PC-9 (cell line): ENCODE data around the gene TSHZ2. TPM values are rescaled to one million over a fixed set of nuclear protein-coding genes. Genes with fewer than 3 reads are reported as not detected.

Experiments used
- BruUV-seq: library from RNA; stranded (reverse); fragments of 400-500 nt; replicated peaks from 2 replicates; lab custom pipeline; 2021; lab: Mats Ljungman, UMichigan
- CTCF ChIA-PET: fragments of 300-600 bp; sonication (Branson Sonifier 250); formaldehyde crosslinking; loops from one replicate; lab custom pipeline; 2022; ENCODE audit warnings: antibody characterized with exemption; lab: Charles Lee
- POLR2A ChIA-PET: fragments of 300-600 bp; sonication (Branson Sonifier 250); formaldehyde crosslinking; loops from one replicate; lab custom pipeline; 2022; ENCODE audit warnings: antibody characterized with exemption; ENCODE audit not compliant: unreplicated experiment; lab: Charles Lee
- DNase-seq, 2 experiments: peaks; one replicate each; pipeline versions ENCODE4 v3.0.0 to v3.0.0-alpha.2; 2015 to 2022; ENCODE audit warnings: mixed read lengths in 1 of 2
- H2AFZ ChIP-seq: fragments of 200-600 bp; sonication (generic); 2 replicates; pipeline ENCODE4 v1.8.1; 2017; ENCODE audit warnings: antibody characterized with exemption
- H3F3A ChIP-seq: fragments of 200-600 bp; sonication (generic); 2 replicates; pipeline ENCODE4 v1.8.1; 2017; ENCODE audit warnings: antibody characterized with exemption, mild to moderate bottlenecking, low read depth; ENCODE audit not compliant: insufficient read depth
- H3K27ac ChIP-seq: fragments of 200-600 bp; sonication (generic); 2 replicates; pipeline ENCODE4 v1.6.1; 2016; ENCODE audit warnings: mixed run types
- H3K27me3 ChIP-seq: fragments of 200-600 bp; sonication (generic); 2 replicates; pipeline ENCODE4 v1.6.1; 2016; ENCODE audit warnings: low read depth, mixed run types; ENCODE audit not compliant: insufficient read depth
- H3K36me3 ChIP-seq: fragments of 200-600 bp; sonication (generic); 2 replicates; pipeline ENCODE4 v1.6.1; 2016; ENCODE audit warnings: low read depth, mixed run types
- H3K4me1 ChIP-seq: fragments of 200-600 bp; sonication (generic); replicated peaks from 2 replicates; pipeline ENCODE4 v1.6.1; 2016; ENCODE audit warnings: mixed run types; ENCODE audit not compliant: insufficient read depth
- H3K4me2 ChIP-seq: fragments of 200-600 bp; sonication (generic); 2 replicates; pipeline ENCODE4 v1.6.1; 2017; ENCODE audit warnings: mixed run types
- H3K4me3 ChIP-seq: fragments of 200-600 bp; sonication (generic); 2 replicates; pipeline ENCODE4 v1.6.1; 2016; ENCODE audit warnings: mixed run types
- H3K79me2 ChIP-seq: fragments of 200-600 bp; sonication (generic); 2 replicates; pipeline ENCODE4 v1.6.1; 2017; ENCODE audit warnings: low read depth, mixed run types
- H3K9me2 ChIP-seq: fragments of 200-600 bp; sonication (generic); 2 replicates; pipeline ENCODE4 v1.8.1; 2017; ENCODE audit warnings: mild to moderate bottlenecking; ENCODE audit not compliant: insufficient read depth
- H3K9me3 ChIP-seq: fragments of 200-600 bp; sonication (generic); 2 replicates; pipeline ENCODE4 v1.8.1; 2016; ENCODE audit warnings: low read depth; ENCODE audit not compliant: insufficient read depth
- H4K20me1 ChIP-seq: fragments of 200-600 bp; sonication (generic); 2 replicates; pipeline ENCODE4 v1.8.1; 2017; ENCODE audit not compliant: insufficient read depth
- CTCF ChIP-seq: fragments of 200-600 bp; sonication (generic); conservative IDR thresholded peaks from 2 replicates; pipeline ENCODE4 v1.6.1; 2017; ENCODE audit warnings: mixed run types, antibody characterized with exemption, mild to moderate bottlenecking, moderate library complexity
- EZH2 ChIP-seq: fragments of 200-600 bp; sonication (generic); IDR thresholded peaks from 2 replicates; pipeline ENCODE4 v1.8.0; 2017; ENCODE audit warnings: antibody characterized with exemption, low read depth
- intact Hi-C: fragments of 100-400 bp; cut with micrococcal nuclease; formaldehyde crosslinking; loops from one replicate; pipeline ENCODE4 v1.10.0; 2022; ENCODE audit not compliant: unreplicated experiment
- total RNA-seq: library from RNA; stranded (reverse); gene quantifications from 2 replicates; pipeline ENCODE4 v1.2.3, GENCODE V29; 2021

Gene TSHZ2
- total RNA-seq, 1 experiment from 2014 or later: not detected

- no peaks in the 10 kb centered on the region for H3K9me2 ChIP-seq
- H3K27me3 ChIP-seq: peaks cover 17% of the 10 kb centered on the region
- no peak overlapping the region for H3K4me2 ChIP-seq
- H3K4me1 ChIP-seq: no peaks in the 10 kb centered on the region
- intact Hi-C loops: no loop called here
- no peaks in the 10 kb centered on the region for H3K9me3 ChIP-seq
- H3K36me3 ChIP-seq: no peaks in the 10 kb centered on the region
- no peak for DNase-seq
- H3K4me3 ChIP-seq: no peak overlapping the region
- ChIA-PET POLR2A (interaction anchor here (0.6 kb wide), 1 partner anchor 227 kb away, joined by 3 read pairs; no protein-coding TSS in a partner anchor), CTCF (no interaction called here)
- H3F3A ChIP-seq: no peaks in the 10 kb centered on the region
- no peak overlapping the region for H3K27ac ChIP-seq
- H2AFZ ChIP-seq: no peak overlapping the region
- BruUV-seq: no TSS peak
- TF ChIP-seq EZH2: no peak
- TF ChIP-seq CTCF: no peak
- no peaks in the 10 kb centered on the region for H4K20me1 ChIP-seq
- no peaks in the 10 kb centered on the region for H3K79me2 ChIP-seq
Measured at GRCh38 chr20:53510704-53511103, 538.5 kb downstream of the TSHZ2 start.

- no peak for DNase-seq
- Histone ChIP-seq H3K4me2 (no peak overlapping the region), H3K36me3 (no peaks in the 10 kb centered on the region), H3K27ac (no peak overlapping the region), H3K9me2 (no peaks in the 10 kb centered on the region), H3F3A (no peaks in the 10 kb centered on the region), H3K4me3 (no peak overlapping the region), H4K20me1 (no peaks in the 10 kb centered on the region), H3K27me3 (peaks cover 17% of the 10 kb centered on the region), H2AFZ (no peak overlapping the region), H3K9me3 (no peaks in the 10 kb centered on the region), H3K4me1 (no peaks in the 10 kb centered on the region), H3K79me2 (no peaks in the 10 kb centered on the region)
- POLR2A ChIA-PET: no interaction called here
- TF ChIP-seq EZH2 (no peak), CTCF (no peak)
- intact Hi-C loops: no loop called here
- BruUV-seq: no TSS peak
- CTCF ChIA-PET: no interaction called here
Measured at GRCh38 chr20:53512076-53512475, 539.9 kb downstream of the TSHZ2 start.

- TF ChIP-seq EZH2 (no peak), CTCF (no peak)
- no peaks in the 10 kb centered on the region for H4K20me1 ChIP-seq
- H3K27ac ChIP-seq: no peak overlapping the region
- H3K4me3 ChIP-seq: no peak overlapping the region
- no peak for DNase-seq
- BruUV-seq: no TSS peak
- H3K27me3 ChIP-seq: peaks cover 17% of the 10 kb centered on the region
- intact Hi-C loops: no loop called here
- no peak overlapping the region for H2AFZ ChIP-seq
- H3K9me3 ChIP-seq: no peaks in the 10 kb centered on the region
- no peaks in the 10 kb centered on the region for H3K4me1 ChIP-seq
- no peaks in the 10 kb centered on the region for H3K79me2 ChIP-seq
- H3K4me2 ChIP-seq: no peak overlapping the region
- no peaks in the 10 kb centered on the region for H3F3A ChIP-seq
- ChIA-PET POLR2A (no interaction called here), CTCF (interaction anchor here (0.6 kb wide), 1 partner anchor 1731 kb away, joined by 6 read pairs; no protein-coding TSS in a partner anchor)
- H3K36me3 ChIP-seq: no peaks in the 10 kb centered on the region
- H3K9me2 ChIP-seq: no peaks in the 10 kb centered on the region
Measured at GRCh38 chr20:53513168-53513488, 541.0 kb downstream of the TSHZ2 start.
